SK-N-SH treated with all-trans-retinoic acid at 6 μM for 48 hours (cell line): Measurements from ENCODE around the gene FZD7.

ENCODE experiments used
- ATAC-seq: fragments of 200-7000 bp; cut with Tn5 transposase; 3 replicates; pipeline ENCODE4 v1.9.1; 2020; ENCODE audit warnings: mild to moderate bottlenecking, moderate library complexity
- BACH2 ChIP-seq: fragments of 250-450 bp; sonication (Bioruptor Pico); IDR thresholded peaks from 2 replicates; pipeline ENCODE4 v1.9.0; 2021; ENCODE audit warnings: mild to moderate bottlenecking, borderline replicate concordance
- CREB5 ChIP-seq: fragments of 250-450 bp; sonication (Bioruptor Pico); IDR thresholded peaks from 2 replicates; pipeline ENCODE4 v1.5.1; 2020; ENCODE audit warnings: low read depth, mild to moderate bottlenecking, moderate library complexity
- CSDC2 ChIP-seq: fragments of 250-450 bp; sonication (Bioruptor Pico); IDR thresholded peaks from 2 replicates; pipeline ENCODE4 v1.5.0; 2020; ENCODE audit warnings: mild to moderate bottlenecking, moderate library complexity
- CSRNP3 ChIP-seq: fragments of 250-450 bp; sonication (Bioruptor Pico); IDR thresholded peaks from 2 replicates; pipeline ENCODE4 v1.5.1; 2021; ENCODE audit warnings: mild to moderate bottlenecking, moderate library complexity
- ESRRG ChIP-seq: fragments of 250-450 bp; sonication (Bioruptor Pico); IDR thresholded peaks from 2 replicates; pipeline ENCODE4 v1.6.1; 2021; ENCODE audit warnings: mild to moderate bottlenecking
- ISL1 ChIP-seq: fragments of 250-450 bp; sonication (Bioruptor Pico); IDR thresholded peaks from 2 replicates; pipeline ENCODE4 v2.1.2; 2022; ENCODE audit warnings: mild to moderate bottlenecking, moderate library complexity
- OSR1 ChIP-seq: fragments of 250-450 bp; sonication (Bioruptor Pico); IDR thresholded peaks from 2 replicates; pipeline ENCODE4 v1.8.0; 2022; ENCODE audit warnings: moderate library complexity, mild to moderate bottlenecking, inconsistent platforms
- PATZ1 ChIP-seq: fragments of 250-450 bp; sonication (Bioruptor Pico); IDR thresholded peaks from 2 replicates; pipeline ENCODE4 v1.8.0; 2020; ENCODE audit warnings: mild to moderate bottlenecking, moderate library complexity, borderline replicate concordance
- POU6F1 ChIP-seq: fragments of 250-450 bp; sonication (Bioruptor Pico); IDR thresholded peaks from 2 replicates; pipeline ENCODE4 v1.8.0; 2021; ENCODE audit warnings: low read depth, mild to moderate bottlenecking, moderate library complexity, borderline replicate concordance
- PPARA ChIP-seq: fragments of 250-450 bp; sonication (Bioruptor Pico); IDR thresholded peaks from 2 replicates; pipeline ENCODE4 v1.5.0; 2020; ENCODE audit warnings: mild to moderate bottlenecking, borderline replicate concordance
- RARB ChIP-seq: fragments of 250-450 bp; sonication (Bioruptor Pico); IDR thresholded peaks from 2 replicates; pipeline ENCODE4 v1.8.0; 2021; ENCODE audit warnings: mild to moderate bottlenecking, moderate library complexity
- TCF4 ChIP-seq: fragments of 250-450 bp; sonication (Bioruptor Pico); IDR thresholded peaks from 2 replicates; pipeline ENCODE4 v1.8.0; 2021; ENCODE audit warnings: mild to moderate bottlenecking, moderate library complexity, borderline replicate concordance
- TOX ChIP-seq: fragments of 250-450 bp; sonication (Bioruptor Pico); IDR thresholded peaks from 2 replicates; pipeline ENCODE4 v1.8.0; 2021; ENCODE audit warnings: mild to moderate bottlenecking, moderate library complexity, borderline replicate concordance
- ZFP3 ChIP-seq: fragments of 250-450 bp; sonication (Bioruptor Pico); IDR thresholded peaks from 2 replicates; pipeline ENCODE4 v1.5.0; 2020; ENCODE audit warnings: mild to moderate bottlenecking, moderate library complexity
- ZFP30 ChIP-seq: fragments of 450-650 bp; formaldehyde crosslinking; IDR thresholded peaks from 2 replicates; pipeline ENCODE4 v1.5.0; 2022; ENCODE audit warnings: mild to moderate bottlenecking, moderate library complexity
- ZNF565 ChIP-seq: fragments of 450-650 bp; formaldehyde crosslinking; conservative IDR thresholded peaks from 2 replicates; pipeline ENCODE4 v1.5.0; 2020; ENCODE audit warnings: low read depth, mild to moderate bottlenecking, moderate library complexity
- ZNF70 ChIP-seq: fragments of 450-650 bp; formaldehyde crosslinking; IDR thresholded peaks from 2 replicates; pipeline ENCODE4 v1.5.0; 2020; ENCODE audit warnings: mild to moderate bottlenecking, moderate library complexity
- ZNF8 ChIP-seq: fragments of 450-650 bp; formaldehyde crosslinking; IDR thresholded peaks from 2 replicates; pipeline ENCODE4 v1.5.0; 2020; ENCODE audit warnings: mild to moderate bottlenecking, moderate library complexity
- TF ChIP-seq, protein P1 (sequence below): fragments of 250-450 bp; sonication (Bioruptor Pico); IDR thresholded peaks from 2 replicates; pipeline ENCODE4 v1.5.0; 2020; ENCODE audit warnings: mild to moderate bottlenecking, moderate library complexity

The FZD7 gene

GRCh38 chr2:202015471-202015870 lies 18.2 kb upstream of the FZD7 start:
- no peak for TF ChIP-seq BACH2 (CRISPR knock-in tag)
- no peak for TF ChIP-seq CREB5 (CRISPR knock-in tag)
- TF ChIP-seq ZNF8: no peak
- no peak for TF ChIP-seq PPARA (CRISPR knock-in tag)
- no peak for TF ChIP-seq ISL1 (CRISPR knock-in tag)
- TF ChIP-seq ZFP30 (CRISPR knock-in tag): no peak
- no peak for TF ChIP-seq TOX
- no peak for TF ChIP-seq ESRRG (CRISPR knock-in tag)
- TF ChIP-seq TCF4 (CRISPR knock-in tag): no peak
- no peak for TF ChIP-seq RARB
- no peak for TF ChIP-seq CSDC2 (CRISPR knock-in tag)
- no peak for TF ChIP-seq OSR1 (CRISPR knock-in tag)
- no peak for TF ChIP-seq PATZ1 (CRISPR knock-in tag)
- no peak for TF ChIP-seq CSRNP3 (CRISPR knock-in tag)
- no peak for TF ChIP-seq POU6F1 (CRISPR knock-in tag)
- no peak for TF ChIP-seq ZNF565 (CRISPR knock-in tag)
- TF ChIP-seq ZFP3 (CRISPR knock-in tag): no peak
- TF ChIP-seq, protein P1, sequence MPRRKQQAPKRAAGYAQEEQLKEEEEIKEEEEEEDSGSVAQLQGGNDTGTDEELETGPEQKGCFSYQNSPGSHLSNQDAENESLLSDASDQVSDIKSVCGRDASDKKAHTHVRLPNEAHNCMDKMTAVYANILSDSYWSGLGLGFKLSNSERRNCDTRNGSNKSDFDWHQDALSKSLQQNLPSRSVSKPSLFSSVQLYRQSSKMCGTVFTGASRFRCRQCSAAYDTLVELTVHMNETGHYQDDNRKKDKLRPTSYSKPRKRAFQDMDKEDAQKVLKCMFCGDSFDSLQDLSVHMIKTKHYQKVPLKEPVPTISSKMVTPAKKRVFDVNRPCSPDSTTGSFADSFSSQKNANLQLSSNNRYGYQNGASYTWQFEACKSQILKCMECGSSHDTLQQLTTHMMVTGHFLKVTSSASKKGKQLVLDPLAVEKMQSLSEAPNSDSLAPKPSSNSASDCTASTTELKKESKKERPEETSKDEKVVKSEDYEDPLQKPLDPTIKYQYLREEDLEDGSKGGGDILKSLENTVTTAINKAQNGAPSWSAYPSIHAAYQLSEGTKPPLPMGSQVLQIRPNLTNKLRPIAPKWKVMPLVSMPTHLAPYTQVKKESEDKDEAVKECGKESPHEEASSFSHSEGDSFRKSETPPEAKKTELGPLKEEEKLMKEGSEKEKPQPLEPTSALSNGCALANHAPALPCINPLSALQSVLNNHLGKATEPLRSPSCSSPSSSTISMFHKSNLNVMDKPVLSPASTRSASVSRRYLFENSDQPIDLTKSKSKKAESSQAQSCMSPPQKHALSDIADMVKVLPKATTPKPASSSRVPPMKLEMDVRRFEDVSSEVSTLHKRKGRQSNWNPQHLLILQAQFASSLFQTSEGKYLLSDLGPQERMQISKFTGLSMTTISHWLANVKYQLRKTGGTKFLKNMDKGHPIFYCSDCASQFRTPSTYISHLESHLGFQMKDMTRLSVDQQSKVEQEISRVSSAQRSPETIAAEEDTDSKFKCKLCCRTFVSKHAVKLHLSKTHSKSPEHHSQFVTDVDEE (CRISPR knock-in tag): no peak

DNA sequence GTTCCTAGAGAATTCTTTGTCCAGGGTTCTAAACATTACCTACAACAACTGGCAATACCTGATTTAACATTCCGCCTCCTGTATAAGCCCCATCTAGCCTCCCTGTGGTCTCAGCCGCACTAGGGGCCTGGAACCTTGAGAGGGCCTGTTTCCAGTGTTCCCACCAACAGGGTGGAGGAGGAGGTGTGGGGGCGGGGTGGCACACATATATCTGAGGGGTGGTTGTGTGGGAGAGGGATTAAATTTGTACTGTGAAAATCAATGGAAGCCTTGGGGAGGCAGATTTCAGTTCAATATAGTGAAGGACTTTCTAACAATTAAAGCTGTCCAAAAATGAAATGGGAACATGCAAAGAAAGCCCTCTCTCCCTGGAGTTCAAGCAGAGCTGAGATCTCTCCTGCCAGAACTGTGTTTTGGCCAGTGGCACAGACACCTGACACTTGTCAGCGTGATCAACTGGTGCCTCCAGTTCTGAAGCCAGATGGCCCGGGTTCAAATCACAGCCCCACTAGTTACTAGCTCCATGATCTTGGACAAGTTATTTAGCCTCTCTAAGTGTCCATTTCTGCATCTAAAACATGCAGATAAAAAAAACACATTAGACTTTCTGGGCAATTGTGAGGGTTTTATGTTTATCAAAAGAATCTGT lies 17.0 kb upstream of the FZD7 start:
- TF ChIP-seq ZNF70 (CRISPR knock-in tag): no peak
- no peak for TF ChIP-seq RARB
- TF ChIP-seq, protein P1 (CRISPR knock-in tag): no peak
- no peak for TF ChIP-seq CREB5 (CRISPR knock-in tag)
- TF ChIP-seq, all 23 proteins: peak for 0
- no peak for ATAC-seq

More at GRCh38 chr2:202015471-202015870, 18.2 kb upstream of the FZD7 start:
- no peak for ATAC-seq
